ENCODE results near the gene WAS. TPM values are rescaled to one million over a fixed set of nuclear protein-coding genes. Genes with fewer than 3 reads are reported as not detected.
"Not testable (repeated sequence)": the region's sequence is repeated elsewhere in the genome, so short reads cannot be mapped to it uniquely, and the experiment has no call there.

The WAS gene
- total and polyA plus RNA-seq, 3 donors from 2014 or later, result 2.5 to 5.5 (median 4.7) TPM

- Histone ChIP-seq H3K27ac (peak overlapping the region; percentile 83), H3K4me3 (peak overlapping the region; percentile 63 to 79), H3K4me1 (no peaks in the 10 kb centered on the region), H3K9me3 (no peaks in the 10 kb centered on the region), H3K36me3 (ENCODE audit: low read depth, missing control alignments) (no peaks in the 10 kb centered on the region), H3K27me3 (no peaks in the 10 kb centered on the region)
- intact Hi-C loops (cut with DNase I; ENCODE audit: low total_unique reads), result no loop called here
- 0 to 2% methylated on average over 4 to 5 of the region's 9 CpGs for WGBS, 2 donors
- no peak for DNase-seq
- TF ChIP-seq CTCF (IDR thresholded peaks at IDR 0.05) (no peak), POLR2A (IDR thresholded peaks at IDR 0.05) (no peak)
These were observed 6.7 kb upstream of the WAS start for GRCh38 chrX:48676893-48677270.

GRCh38 chrX:48677516-48677915, 6.1 kb upstream of the WAS start:
- Histone ChIP-seq H3K4me1 (no peaks in the 10 kb centered on the region), H3K4me3 (no peak overlapping the region), H3K36me3 (ENCODE audit: low read depth, missing control alignments) (no peaks in the 10 kb centered on the region), H3K9me3 (no peaks in the 10 kb centered on the region), H3K27me3 (no peaks in the 10 kb centered on the region), H3K27ac (peak overlapping the region in 1 of 2 donors; percentile 83)
- WGBS, 2 donors, result 15 to 18% methylated on average over 9 to 10 of the region's 10 CpGs
- TF ChIP-seq CTCF (IDR thresholded peaks at IDR 0.05), result no peak
- intact Hi-C loops (cut with DNase I; ENCODE audit: low total_unique reads), result no loop called here
- no peak for DNase-seq

GRCh38 chrX:48680467-48680866, 3.1 kb upstream of the WAS start:
- intact Hi-C loops (cut with DNase I; ENCODE audit: low total_unique reads); H3K36me3 ChIP-seq (ENCODE audit: low read depth, missing control alignments); H3K4me3 ChIP-seq; H3K27ac ChIP-seq; H3K4me1 ChIP-seq; H3K27me3 ChIP-seq; H3K9me3 ChIP-seq; DNase-seq: not testable (repeated sequence)
- 61% methylated on average over 2 of the region's 2 CpGs for WGBS, 2 donors

- 95 to 98% methylated on average over 6 of the region's 6 CpGs for WGBS, 2 donors
- H3K36me3 ChIP-seq (ENCODE audit: low read depth, missing control alignments); H3K4me1 ChIP-seq; H3K4me3 ChIP-seq; H3K27ac ChIP-seq; H3K9me3 ChIP-seq; H3K27me3 ChIP-seq; intact Hi-C loops (cut with DNase I; ENCODE audit: low total_unique reads); DNase-seq: not testable (repeated sequence)
These were observed 2.7 kb upstream of the WAS start for GRCh38 chrX:48680925-48681324.

GRCh38 chrX:48681539-48682183, 1.9 kb upstream of the WAS start:
- Histone ChIP-seq H3K9me3 (no peaks in the 10 kb centered on the region), H3K27me3 (no peaks in the 10 kb centered on the region), H3K36me3 (ENCODE audit: low read depth, missing control alignments) (no peaks in the 10 kb centered on the region), H3K4me3 (no peak overlapping the region), H3K27ac (no peak overlapping the region), H3K4me1 (no peaks in the 10 kb centered on the region)
- no peak for DNase-seq
- 56 to 100% methylated on average over 1 to 7 of the region's 10 CpGs for WGBS, 2 donors
- no peak for TF ChIP-seq POLR2A (IDR thresholded peaks at IDR 0.05)
- TF ChIP-seq CTCF (IDR thresholded peaks at IDR 0.05), result no peak
- intact Hi-C loops (cut with DNase I; ENCODE audit: low total_unique reads), result no loop called here

- WGBS, 2 donors, result 90 to 95% methylated on average over 7 to 10 of the region's 12 CpGs
- intact Hi-C loops (cut with DNase I; ENCODE audit: low total_unique reads); H3K9me3 ChIP-seq; DNase-seq; H3K27ac ChIP-seq; H3K4me1 ChIP-seq; H3K36me3 ChIP-seq (ENCODE audit: low read depth, missing control alignments); H3K27me3 ChIP-seq; H3K4me3 ChIP-seq: not testable (repeated sequence)
These were observed 804 bp upstream of the WAS start for GRCh38 chrX:48682795-48683194.
